GM19099 (cell line): ENCODE data around the gene SH3GLB2.
A peak's percentile ranks its signal among the peaks of the same experiment; 100 is the strongest.

ENCODE experiments used
- POLR2A ChIP-seq: IDR thresholded peaks from 3 replicates; pipeline ENCODE4 v1.6.1; 2011; ENCODE audit warnings: low read depth; ENCODE audit not compliant: insufficient read length; ENCODE audit errors: extremely low read depth

SH3GLB2 gene

GRCh38 chr9:129028192-129028966, at the start of gene SH3GLB2:
SH3GLB2 (minus strand) TSS chr9:129028331; CDS start chr9:129028154, 177 bp downstream.
- TF ChIP-seq POLR2A: peak; percentile 39

- no peak for TF ChIP-seq POLR2A
These were observed 49.1 kb upstream of the SH3GLB2 start for GRCh38 chr9:129077236-129077635.

- TF ChIP-seq POLR2A: no peak
These were observed 48.5 kb upstream of the SH3GLB2 start for GRCh38 chr9:129076640-129077037.

GRCh38 chr9:129075996-129076639, 48.0 kb upstream of the SH3GLB2 start:
- no peak for TF ChIP-seq POLR2A

- no peak for TF ChIP-seq POLR2A
These were observed 46.0 kb upstream of the SH3GLB2 start for GRCh38 chr9:129074106-129074505.

GRCh38 chr9:129073404-129073803, 45.3 kb upstream of the SH3GLB2 start:
- no peak for TF ChIP-seq POLR2A

- TF ChIP-seq POLR2A: no peak
These were observed 44.0 kb upstream of the SH3GLB2 start for GRCh38 chr9:129072171-129072570.

- TF ChIP-seq POLR2A: no peak
These were observed 43.5 kb upstream of the SH3GLB2 start for GRCh38 chr9:129071526-129072126.

- no peak for TF ChIP-seq POLR2A
These were observed 42.8 kb upstream of the SH3GLB2 start for GRCh38 chr9:129070696-129071525.

GRCh38 chr9:129069862-129070641, 41.9 kb upstream of the SH3GLB2 start:
- TF ChIP-seq POLR2A: no peak

- TF ChIP-seq POLR2A: peak; percentile 42
These were observed 41.1 kb upstream of the SH3GLB2 start for GRCh38 chr9:129068990-129069861.

- TF ChIP-seq POLR2A: no peak
These were observed 40.0 kb upstream of the SH3GLB2 start for GRCh38 chr9:129068110-129068509.

- TF ChIP-seq POLR2A: no peak
These were observed 36.4 kb upstream of the SH3GLB2 start for GRCh38 chr9:129064499-129064908.
